ENCODE results near the gene SOCS6.

SOCS6 gene

DNA sequence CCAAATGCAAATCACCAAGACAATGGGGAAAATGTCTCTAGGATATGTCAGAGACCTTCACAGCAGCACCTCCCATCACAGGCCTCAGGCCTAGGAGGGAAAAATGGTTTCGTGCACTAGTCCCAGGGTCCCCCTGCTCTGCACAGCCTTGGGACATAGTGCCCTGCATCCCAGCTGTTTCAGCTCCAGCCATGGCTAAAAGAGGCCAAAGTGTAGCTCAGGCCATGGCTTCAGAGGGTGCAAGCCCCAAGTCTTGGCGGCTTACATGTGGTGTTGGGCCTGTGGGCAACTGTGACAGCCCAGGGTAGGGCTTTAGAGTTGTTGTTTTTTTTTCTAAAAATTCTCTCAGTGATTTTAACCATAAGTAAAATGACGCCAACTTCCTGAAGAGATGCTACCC is 25.5 kb upstream of the SOCS6 start:
- no peak for TF ChIP-seq OSR1 (CRISPR knock-in tag; IDR thresholded peaks at IDR 0.05)
- no peak for TF ChIP-seq RARB (CRISPR knock-in tag; IDR thresholded peaks at IDR 0.05)
- no peak for TF ChIP-seq ZFP30 (CRISPR knock-in tag; IDR thresholded peaks at IDR 0.05)
- TF ChIP-seq, protein P1, sequence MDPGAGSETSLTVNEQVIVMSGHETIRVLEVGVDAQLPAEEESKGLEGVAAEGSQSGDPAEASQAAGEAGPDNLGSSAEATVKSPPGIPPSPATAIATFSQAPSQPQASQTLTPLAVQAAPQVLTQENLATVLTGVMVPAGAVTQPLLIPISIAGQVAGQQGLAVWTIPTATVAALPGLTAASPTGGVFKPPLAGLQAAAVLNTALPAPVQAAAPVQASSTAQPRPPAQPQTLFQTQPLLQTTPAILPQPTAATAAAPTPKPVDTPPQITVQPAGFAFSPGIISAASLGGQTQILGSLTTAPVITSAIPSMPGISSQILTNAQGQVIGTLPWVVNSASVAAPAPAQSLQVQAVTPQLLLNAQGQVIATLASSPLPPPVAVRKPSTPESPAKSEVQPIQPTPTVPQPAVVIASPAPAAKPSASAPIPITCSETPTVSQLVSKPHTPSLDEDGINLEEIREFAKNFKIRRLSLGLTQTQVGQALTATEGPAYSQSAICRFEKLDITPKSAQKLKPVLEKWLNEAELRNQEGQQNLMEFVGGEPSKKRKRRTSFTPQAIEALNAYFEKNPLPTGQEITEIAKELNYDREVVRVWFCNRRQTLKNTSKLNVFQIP (CRISPR knock-in tag; IDR thresholded peaks at IDR 0.05; ENCODE audit: borderline replicate concordance, low read depth): no peak
- TF ChIP-seq BACH2 (CRISPR knock-in tag; IDR thresholded peaks at IDR 0.05; ENCODE audit: borderline replicate concordance): no peak
- no peak for TF ChIP-seq TCF4 (CRISPR knock-in tag; IDR thresholded peaks at IDR 0.05; ENCODE audit: borderline replicate concordance)
- TF ChIP-seq, protein P2, sequence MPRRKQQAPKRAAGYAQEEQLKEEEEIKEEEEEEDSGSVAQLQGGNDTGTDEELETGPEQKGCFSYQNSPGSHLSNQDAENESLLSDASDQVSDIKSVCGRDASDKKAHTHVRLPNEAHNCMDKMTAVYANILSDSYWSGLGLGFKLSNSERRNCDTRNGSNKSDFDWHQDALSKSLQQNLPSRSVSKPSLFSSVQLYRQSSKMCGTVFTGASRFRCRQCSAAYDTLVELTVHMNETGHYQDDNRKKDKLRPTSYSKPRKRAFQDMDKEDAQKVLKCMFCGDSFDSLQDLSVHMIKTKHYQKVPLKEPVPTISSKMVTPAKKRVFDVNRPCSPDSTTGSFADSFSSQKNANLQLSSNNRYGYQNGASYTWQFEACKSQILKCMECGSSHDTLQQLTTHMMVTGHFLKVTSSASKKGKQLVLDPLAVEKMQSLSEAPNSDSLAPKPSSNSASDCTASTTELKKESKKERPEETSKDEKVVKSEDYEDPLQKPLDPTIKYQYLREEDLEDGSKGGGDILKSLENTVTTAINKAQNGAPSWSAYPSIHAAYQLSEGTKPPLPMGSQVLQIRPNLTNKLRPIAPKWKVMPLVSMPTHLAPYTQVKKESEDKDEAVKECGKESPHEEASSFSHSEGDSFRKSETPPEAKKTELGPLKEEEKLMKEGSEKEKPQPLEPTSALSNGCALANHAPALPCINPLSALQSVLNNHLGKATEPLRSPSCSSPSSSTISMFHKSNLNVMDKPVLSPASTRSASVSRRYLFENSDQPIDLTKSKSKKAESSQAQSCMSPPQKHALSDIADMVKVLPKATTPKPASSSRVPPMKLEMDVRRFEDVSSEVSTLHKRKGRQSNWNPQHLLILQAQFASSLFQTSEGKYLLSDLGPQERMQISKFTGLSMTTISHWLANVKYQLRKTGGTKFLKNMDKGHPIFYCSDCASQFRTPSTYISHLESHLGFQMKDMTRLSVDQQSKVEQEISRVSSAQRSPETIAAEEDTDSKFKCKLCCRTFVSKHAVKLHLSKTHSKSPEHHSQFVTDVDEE (CRISPR knock-in tag; IDR thresholded peaks at IDR 0.05): no peak
- no peak for TF ChIP-seq ARNTL (CRISPR knock-in tag; IDR thresholded peaks at IDR 0.05; ENCODE audit: borderline replicate concordance, low read depth)
- TF ChIP-seq, protein P3, sequence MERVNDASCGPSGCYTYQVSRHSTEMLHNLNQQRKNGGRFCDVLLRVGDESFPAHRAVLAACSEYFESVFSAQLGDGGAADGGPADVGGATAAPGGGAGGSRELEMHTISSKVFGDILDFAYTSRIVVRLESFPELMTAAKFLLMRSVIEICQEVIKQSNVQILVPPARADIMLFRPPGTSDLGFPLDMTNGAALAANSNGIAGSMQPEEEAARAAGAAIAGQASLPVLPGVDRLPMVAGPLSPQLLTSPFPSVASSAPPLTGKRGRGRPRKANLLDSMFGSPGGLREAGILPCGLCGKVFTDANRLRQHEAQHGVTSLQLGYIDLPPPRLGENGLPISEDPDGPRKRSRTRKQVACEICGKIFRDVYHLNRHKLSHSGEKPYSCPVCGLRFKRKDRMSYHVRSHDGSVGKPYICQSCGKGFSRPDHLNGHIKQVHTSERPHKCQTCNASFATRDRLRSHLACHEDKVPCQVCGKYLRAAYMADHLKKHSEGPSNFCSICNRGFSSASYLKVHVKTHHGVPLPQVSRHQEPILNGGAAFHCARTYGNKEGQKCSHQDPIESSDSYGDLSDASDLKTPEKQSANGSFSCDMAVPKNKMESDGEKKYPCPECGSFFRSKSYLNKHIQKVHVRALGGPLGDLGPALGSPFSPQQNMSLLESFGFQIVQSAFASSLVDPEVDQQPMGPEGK (CRISPR knock-in tag; IDR thresholded peaks at IDR 0.05; ENCODE audit: borderline replicate concordance): no peak
- no peak for TF ChIP-seq ISL1 (CRISPR knock-in tag; IDR thresholded peaks at IDR 0.05)
- no peak for TF ChIP-seq ESRRG (CRISPR knock-in tag; IDR thresholded peaks at IDR 0.05)
- no peak for TF ChIP-seq ZNF565 (CRISPR knock-in tag; conservative IDR thresholded peaks at IDR 0.05; ENCODE audit: low read depth)
- TF ChIP-seq CSDC2 (CRISPR knock-in tag; IDR thresholded peaks at IDR 0.05): no peak
- TF ChIP-seq, protein P4, sequence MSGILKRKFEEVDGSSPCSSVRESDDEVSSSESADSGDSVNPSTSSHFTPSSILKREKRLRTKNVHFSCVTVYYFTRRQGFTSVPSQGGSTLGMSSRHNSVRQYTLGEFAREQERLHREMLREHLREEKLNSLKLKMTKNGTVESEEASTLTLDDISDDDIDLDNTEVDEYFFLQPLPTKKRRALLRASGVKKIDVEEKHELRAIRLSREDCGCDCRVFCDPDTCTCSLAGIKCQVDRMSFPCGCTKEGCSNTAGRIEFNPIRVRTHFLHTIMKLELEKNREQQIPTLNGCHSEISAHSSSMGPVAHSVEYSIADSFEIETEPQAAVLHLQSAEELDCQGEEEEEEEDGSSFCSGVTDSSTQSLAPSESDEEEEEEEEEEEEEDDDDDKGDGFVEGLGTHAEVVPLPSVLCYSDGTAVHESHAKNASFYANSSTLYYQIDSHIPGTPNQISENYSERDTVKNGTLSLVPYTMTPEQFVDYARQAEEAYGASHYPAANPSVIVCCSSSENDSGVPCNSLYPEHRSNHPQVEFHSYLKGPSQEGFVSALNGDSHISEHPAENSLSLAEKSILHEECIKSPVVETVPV (CRISPR knock-in tag; IDR thresholded peaks at IDR 0.05): no peak
- no peak for TF ChIP-seq ZC3H10 (CRISPR knock-in tag; IDR thresholded peaks at IDR 0.05)
- no peak for TF ChIP-seq SNAI2 (CRISPR knock-in tag; IDR thresholded peaks at IDR 0.05)
- ATAC-seq: no peak

DNA sequence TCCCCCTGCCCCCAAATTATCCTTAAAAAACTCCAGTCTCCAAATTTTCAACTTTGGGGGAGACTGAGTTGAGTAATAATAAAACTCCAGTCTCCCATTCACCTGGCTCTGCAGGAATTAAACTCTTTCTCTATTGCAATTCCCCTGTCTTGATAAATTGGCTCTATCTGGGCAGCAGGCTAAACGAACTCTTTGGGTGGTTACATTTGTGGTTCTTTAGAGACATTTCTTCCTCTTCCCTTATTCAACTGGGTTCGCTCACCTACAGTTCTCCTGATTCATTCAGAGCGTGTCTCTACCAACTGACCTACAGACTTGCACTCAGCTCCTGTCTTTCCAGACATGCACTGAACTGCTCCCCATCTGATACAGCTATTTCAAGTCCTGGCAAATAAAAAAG is 17.1 kb upstream of the SOCS6 start:
- TF ChIP-seq ZNF565 (CRISPR knock-in tag; conservative IDR thresholded peaks at IDR 0.05; ENCODE audit: low read depth): no peak
- no peak for TF ChIP-seq ESRRG (CRISPR knock-in tag; IDR thresholded peaks at IDR 0.05)
- TF ChIP-seq PPARA (CRISPR knock-in tag; IDR thresholded peaks at IDR 0.05; ENCODE audit: borderline replicate concordance): no peak
- TF ChIP-seq ZFP3 (CRISPR knock-in tag; IDR thresholded peaks at IDR 0.05): no peak
- no peak for TF ChIP-seq ZNF70 (CRISPR knock-in tag; IDR thresholded peaks at IDR 0.05)
- TF ChIP-seq, protein P5, sequence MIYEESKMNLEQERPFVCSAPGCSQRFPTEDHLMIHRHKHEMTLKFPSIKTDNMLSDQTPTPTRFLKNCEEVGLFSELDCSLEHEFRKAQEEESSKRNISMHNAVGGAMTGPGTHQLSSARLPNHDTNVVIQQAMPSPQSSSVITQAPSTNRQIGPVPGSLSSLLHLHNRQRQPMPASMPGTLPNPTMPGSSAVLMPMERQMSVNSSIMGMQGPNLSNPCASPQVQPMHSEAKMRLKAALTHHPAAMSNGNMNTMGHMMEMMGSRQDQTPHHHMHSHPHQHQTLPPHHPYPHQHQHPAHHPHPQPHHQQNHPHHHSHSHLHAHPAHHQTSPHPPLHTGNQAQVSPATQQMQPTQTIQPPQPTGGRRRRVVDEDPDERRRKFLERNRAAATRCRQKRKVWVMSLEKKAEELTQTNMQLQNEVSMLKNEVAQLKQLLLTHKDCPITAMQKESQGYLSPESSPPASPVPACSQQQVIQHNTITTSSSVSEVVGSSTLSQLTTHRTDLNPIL (CRISPR knock-in tag; IDR thresholded peaks at IDR 0.05; ENCODE audit: low read depth): no peak
- no peak for TF ChIP-seq ZC3H10 (CRISPR knock-in tag; IDR thresholded peaks at IDR 0.05)
- no peak for TF ChIP-seq CSDC2 (CRISPR knock-in tag; IDR thresholded peaks at IDR 0.05)
- TF ChIP-seq SNAI2 (CRISPR knock-in tag; IDR thresholded peaks at IDR 0.05): no peak
- no peak for TF ChIP-seq ZFP30 (CRISPR knock-in tag; IDR thresholded peaks at IDR 0.05)
- TF ChIP-seq ZNF8 (CRISPR knock-in tag; IDR thresholded peaks at IDR 0.05): no peak
- TF ChIP-seq, protein P1 (CRISPR knock-in tag; IDR thresholded peaks at IDR 0.05; ENCODE audit: borderline replicate concordance, low read depth): no peak
- TF ChIP-seq BACH2 (CRISPR knock-in tag; IDR thresholded peaks at IDR 0.05; ENCODE audit: borderline replicate concordance): no peak
- no peak for ATAC-seq

Measured in SK-N-SH treated with all-trans-retinoic acid at 6 μM for 48 hours (cell line).